Measurements from ENCODE around the gene IFI44. TPM values are rescaled to one million over a fixed set of nuclear protein-coding genes. Genes with fewer than 3 reads are reported as not detected.

IFI44 gene
- total RNA-seq, 1 donor from 2014 or later, result not detected

DNA sequence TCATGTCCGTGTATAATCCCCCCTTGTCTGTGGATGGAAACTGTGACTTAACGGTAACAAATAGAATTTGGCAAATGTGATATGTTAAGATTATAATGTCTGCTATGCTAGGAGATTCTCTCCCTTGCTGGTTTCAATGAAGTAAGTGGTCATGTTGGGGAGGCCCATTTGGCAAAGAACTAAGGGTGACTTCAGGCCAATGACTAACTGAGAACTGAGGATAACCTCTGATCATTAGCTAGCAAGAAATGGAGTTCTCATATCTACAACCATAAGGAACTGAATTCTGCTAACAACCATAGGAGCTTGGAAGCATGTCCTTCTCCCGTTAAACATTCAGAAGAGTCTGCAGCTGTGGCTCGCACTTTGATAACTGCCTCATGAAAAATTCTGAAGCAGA lies 27.1 kb upstream of the IFI44 start:
- H3K4me3 ChIP-seq, result no peak overlapping the region
- H3K4me1 ChIP-seq, result no peaks in the 10 kb centered on the region
- H3K27ac ChIP-seq, result no peak overlapping the region
- H3K9me3 ChIP-seq (ENCODE audit: low read depth), result no peaks in the 10 kb centered on the region
- Mint-ChIP-seq H3K4me1 (peaks cover 20% of the 10 kb centered on the region), H3K36me3 (no peaks in the 10 kb centered on the region), H3K4me3 (no peak overlapping the region), H3K27ac (no peak overlapping the region), H3K27me3 (ENCODE audit: insufficient read depth, low read depth) (peaks cover 3% of the 10 kb centered on the region), H3K9me3 (no peaks in the 10 kb centered on the region)
- no peaks in the 10 kb centered on the region for H3K79me2 ChIP-seq (ENCODE audit: low read depth)
- H3K4me2 ChIP-seq, result no peak overlapping the region
- DNase-seq (ENCODE audit: low spot score), result no peak
- H3K27me3 ChIP-seq, result no peaks in the 10 kb centered on the region
- TF ChIP-seq EZH2phosphoT487 (IDR thresholded peaks at IDR 0.05), result no peak
- TF ChIP-seq, protein P1, sequence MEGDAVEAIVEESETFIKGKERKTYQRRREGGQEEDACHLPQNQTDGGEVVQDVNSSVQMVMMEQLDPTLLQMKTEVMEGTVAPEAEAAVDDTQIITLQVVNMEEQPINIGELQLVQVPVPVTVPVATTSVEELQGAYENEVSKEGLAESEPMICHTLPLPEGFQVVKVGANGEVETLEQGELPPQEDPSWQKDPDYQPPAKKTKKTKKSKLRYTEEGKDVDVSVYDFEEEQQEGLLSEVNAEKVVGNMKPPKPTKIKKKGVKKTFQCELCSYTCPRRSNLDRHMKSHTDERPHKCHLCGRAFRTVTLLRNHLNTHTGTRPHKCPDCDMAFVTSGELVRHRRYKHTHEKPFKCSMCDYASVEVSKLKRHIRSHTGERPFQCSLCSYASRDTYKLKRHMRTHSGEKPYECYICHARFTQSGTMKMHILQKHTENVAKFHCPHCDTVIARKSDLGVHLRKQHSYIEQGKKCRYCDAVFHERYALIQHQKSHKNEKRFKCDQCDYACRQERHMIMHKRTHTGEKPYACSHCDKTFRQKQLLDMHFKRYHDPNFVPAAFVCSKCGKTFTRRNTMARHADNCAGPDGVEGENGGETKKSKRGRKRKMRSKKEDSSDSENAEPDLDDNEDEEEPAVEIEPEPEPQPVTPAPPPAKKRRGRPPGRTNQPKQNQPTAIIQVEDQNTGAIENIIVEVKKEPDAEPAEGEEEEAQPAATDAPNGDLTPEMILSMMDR (IDR thresholded peaks at IDR 0.05), result no peak
- TF ChIP-seq EZH2 (IDR thresholded peaks at IDR 0.05), result no peak
- no peaks in the 10 kb centered on the region for H3K36me3 ChIP-seq
- H3F3A ChIP-seq (ENCODE audit: low read depth), result no peaks in the 10 kb centered on the region
- peak overlapping the region; percentile 38 for H2AFZ ChIP-seq (replicated peaks)
- no peak overlapping the region for H3K9ac ChIP-seq
- no peaks in the 10 kb centered on the region for H4K20me1 ChIP-seq (ENCODE audit: low read depth)

DNA sequence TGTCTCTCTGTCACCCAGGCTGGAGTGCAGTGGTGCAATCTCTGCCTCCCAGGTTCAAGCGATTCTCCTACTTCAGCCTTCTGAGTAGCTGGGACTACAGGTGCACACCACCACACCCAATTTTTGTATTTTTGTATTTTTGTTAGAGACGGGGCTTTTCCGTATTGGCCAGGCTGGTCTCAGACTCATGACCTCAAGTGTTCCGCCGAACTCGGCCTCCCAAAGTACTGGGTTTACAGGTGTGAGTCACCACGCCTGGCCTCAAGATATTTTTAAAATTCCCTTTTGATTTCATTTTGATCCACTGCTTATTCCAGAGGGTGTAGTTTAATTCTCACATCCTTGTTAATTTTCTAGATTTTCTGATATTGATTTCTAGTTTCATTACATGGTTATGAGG lies 25.6 kb upstream of the IFI44 start:
- no peak overlapping the region for H3K4me3 Mint-ChIP-seq
- H3K27me3 ChIP-seq, result no peaks in the 10 kb centered on the region
- DNase-seq (ENCODE audit: low spot score), result no peak
- H3K9me3 Mint-ChIP-seq, result no peaks in the 10 kb centered on the region
- no peak overlapping the region for H3K4me3 ChIP-seq
- H3K4me1 ChIP-seq, result no peaks in the 10 kb centered on the region
- no peaks in the 10 kb centered on the region for H3K36me3 Mint-ChIP-seq
- H3K4me2 ChIP-seq, result no peak overlapping the region
- H3K9me3 ChIP-seq (ENCODE audit: low read depth), result no peaks in the 10 kb centered on the region
- no peak overlapping the region for H2AFZ ChIP-seq (replicated peaks)
- no peak overlapping the region for H3K27ac ChIP-seq
- TF ChIP-seq EZH2 (IDR thresholded peaks at IDR 0.05) (no peak), EZH2phosphoT487 (IDR thresholded peaks at IDR 0.05) (no peak)
- TF ChIP-seq, protein P1 (IDR thresholded peaks at IDR 0.05), result no peak
- no peak overlapping the region for H3K9ac ChIP-seq
- H3F3A ChIP-seq (ENCODE audit: low read depth), result no peaks in the 10 kb centered on the region
- no peaks in the 10 kb centered on the region for H3K36me3 ChIP-seq
- H3K27me3 Mint-ChIP-seq (ENCODE audit: insufficient read depth, low read depth), result peaks cover 3% of the 10 kb centered on the region
- no peak overlapping the region for H3K27ac Mint-ChIP-seq
- H4K20me1 ChIP-seq (ENCODE audit: low read depth), result no peaks in the 10 kb centered on the region
- no peaks in the 10 kb centered on the region for H3K79me2 ChIP-seq (ENCODE audit: low read depth)
- H3K4me1 Mint-ChIP-seq, result peaks cover 15% of the 10 kb centered on the region

DNA sequence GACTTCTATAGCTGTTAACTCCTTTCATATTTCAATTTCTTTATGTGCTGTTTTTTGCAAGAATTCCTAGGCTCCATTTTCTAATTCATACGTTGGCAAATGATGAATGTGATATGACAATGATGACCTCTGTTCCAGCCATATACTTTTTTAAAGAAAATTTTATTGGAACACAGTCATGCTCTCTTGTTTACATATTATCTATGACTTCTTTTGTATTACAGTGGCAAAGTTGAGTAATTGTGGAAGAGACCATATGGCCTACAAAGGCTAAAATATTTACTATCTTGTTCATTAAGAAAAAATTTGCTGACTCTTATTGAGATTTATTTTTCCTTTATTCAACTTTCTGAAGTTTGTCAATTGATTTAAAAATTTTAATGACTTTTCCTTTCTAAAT lies 22.3 kb upstream of the IFI44 start:
- Mint-ChIP-seq H3K9me3 (no peaks in the 10 kb centered on the region), H3K4me1 (no peaks in the 10 kb centered on the region), H3K36me3 (no peaks in the 10 kb centered on the region), H3K27ac (no peak overlapping the region), H3K4me3 (no peak overlapping the region), H3K27me3 (ENCODE audit: insufficient read depth, low read depth) (no peaks in the 10 kb centered on the region)
- Histone ChIP-seq H3K9me3 (ENCODE audit: low read depth) (no peaks in the 10 kb centered on the region), H3K27me3 (no peaks in the 10 kb centered on the region), H3K4me1 (no peaks in the 10 kb centered on the region), H3F3A (ENCODE audit: low read depth) (no peaks in the 10 kb centered on the region), H3K36me3 (no peaks in the 10 kb centered on the region), H4K20me1 (ENCODE audit: low read depth) (no peaks in the 10 kb centered on the region), H3K27ac (no peak overlapping the region), H3K9ac (no peak overlapping the region), H3K4me3 (no peak overlapping the region), H2AFZ (replicated peaks) (no peak overlapping the region), H3K79me2 (ENCODE audit: low read depth) (no peaks in the 10 kb centered on the region), H3K4me2 (no peak overlapping the region)
- DNase-seq (ENCODE audit: low spot score), result no peak
- no peak for TF ChIP-seq EZH2 (IDR thresholded peaks at IDR 0.05)

DNA sequence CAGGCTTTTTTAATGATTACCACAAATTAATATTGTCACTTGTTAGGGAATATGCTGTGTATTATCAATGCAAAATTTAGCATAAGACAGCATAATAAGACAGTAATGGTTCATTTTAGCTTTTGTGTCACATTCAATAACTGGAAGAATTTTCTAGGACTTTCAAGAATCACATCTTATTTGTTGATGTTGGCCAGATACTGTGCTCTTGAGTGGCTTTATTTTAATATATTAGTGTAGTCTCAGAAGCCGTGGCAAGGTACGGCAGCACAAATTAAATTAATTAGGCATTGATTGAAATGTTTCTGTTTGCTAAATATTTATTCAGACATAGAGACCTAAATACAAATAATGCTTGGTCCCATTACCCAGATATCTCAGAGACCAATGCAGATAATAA lies 19.0 kb upstream of the IFI44 start:
- no peak overlapping the region for H3K4me2 ChIP-seq
- Mint-ChIP-seq H3K4me1 (no peaks in the 10 kb centered on the region), H3K9me3 (no peaks in the 10 kb centered on the region)

More for the DNA sequence above, 19.0 kb upstream of the IFI44 start:
- no peaks in the 10 kb centered on the region for H3K36me3 ChIP-seq
- no peaks in the 10 kb centered on the region for H4K20me1 ChIP-seq (ENCODE audit: low read depth)
- H2AFZ ChIP-seq (replicated peaks), result no peak overlapping the region
- no peak overlapping the region for H3K9ac ChIP-seq
- no peak for DNase-seq (ENCODE audit: low spot score)
- H3K27ac Mint-ChIP-seq, result no peak overlapping the region
- H3K27me3 Mint-ChIP-seq (ENCODE audit: insufficient read depth, low read depth), result no peaks in the 10 kb centered on the region
- no peaks in the 10 kb centered on the region for H3F3A ChIP-seq (ENCODE audit: low read depth)
- H3K36me3 Mint-ChIP-seq, result no peaks in the 10 kb centered on the region
- H3K4me3 Mint-ChIP-seq, result no peak overlapping the region
- TF ChIP-seq EZH2phosphoT487 (IDR thresholded peaks at IDR 0.05) (no peak), EZH2 (IDR thresholded peaks at IDR 0.05) (no peak)
- TF ChIP-seq, protein P1 (IDR thresholded peaks at IDR 0.05), result no peak
- H3K4me3 ChIP-seq, result no peak overlapping the region
- no peaks in the 10 kb centered on the region for H3K27me3 ChIP-seq
- H3K27ac ChIP-seq, result no peak overlapping the region
- no peaks in the 10 kb centered on the region for H3K4me1 ChIP-seq
- H3K9me3 ChIP-seq (ENCODE audit: low read depth), result no peaks in the 10 kb centered on the region
- no peaks in the 10 kb centered on the region for H3K79me2 ChIP-seq (ENCODE audit: low read depth)

All from neural progenitor cell (in vitro differentiated cells).